Neuronal stem cell (in vitro differentiated cells): ENCODE measurements around the gene ACO2.
"Not testable (repeated sequence)": the region's sequence is repeated elsewhere in the genome, so short reads cannot be mapped to it uniquely, and the experiment has no call there.

Experiments used
- DNase-seq: peaks from one replicate; pipeline ENCODE4 v3.0.0-alpha.2; 2013; ENCODE audit warnings: low spot score
- H2AFZ ChIP-seq: one replicate; pipeline ENCODE4 v1.6.1; 2013; ENCODE audit warnings: mild to moderate bottlenecking, low read length, inconsistent platforms
- H2AK5ac ChIP-seq: 2 replicates; pipeline ENCODE4 v1.6.1; 2013; ENCODE audit warnings: low read depth, mild to moderate bottlenecking, inconsistent platforms, low read length, moderate library complexity, mixed read lengths
- H2BK120ac ChIP-seq: 2 replicates; pipeline ENCODE4 v1.6.1; 2013; ENCODE audit warnings: low read depth, mild to moderate bottlenecking, inconsistent platforms, low read length, moderate library complexity, mixed read lengths
- H2BK12ac ChIP-seq: one replicate; pipeline ENCODE4 v1.6.1; 2013; ENCODE audit warnings: low read length, inconsistent platforms
- H2BK15ac ChIP-seq: 2 replicates; pipeline ENCODE4 v1.6.1; 2013; ENCODE audit warnings: mild to moderate bottlenecking, low read length, inconsistent platforms, mixed read lengths
- H2BK5ac ChIP-seq: one replicate; pipeline ENCODE4 v1.6.1; 2013; ENCODE audit warnings: inconsistent platforms, mild to moderate bottlenecking, low read length, moderate library complexity
- H3K14ac ChIP-seq: one replicate; pipeline ENCODE4 v1.6.1; 2013; ENCODE audit warnings: low read length, inconsistent platforms
- H3K18ac ChIP-seq: 2 replicates; pipeline ENCODE4 v1.6.1; 2013; ENCODE audit warnings: low read length, inconsistent platforms
- H3K23ac ChIP-seq: 2 replicates; pipeline ENCODE4 v1.6.1; 2013; ENCODE audit warnings: low read depth, mild to moderate bottlenecking, mixed read lengths, low read length, inconsistent platforms; ENCODE audit not compliant: poor library complexity
- H3K27ac ChIP-seq: replicated peaks from 3 replicates; pipeline ENCODE4 v1.5.1; 2013; ENCODE audit warnings: low read length, inconsistent platforms
- H3K27me3 ChIP-seq, 3 experiments: 2 replicates each; pipeline ENCODE4 v1.6.1; 2013; ENCODE audit warnings: low read length in 3 of 3, mild to moderate bottlenecking in 2 of 3, inconsistent platforms in 1 of 3, low read depth in 1 of 3, mixed read lengths in 1 of 3, moderate library complexity in 1 of 3; ENCODE audit not compliant: control insufficient read depth in 3 of 3, insufficient read depth in 3 of 3
- H3K36me3 ChIP-seq, 2 donors: replicated peaks in 1 of 2; 2 replicates each; pipeline ENCODE4 v1.6.1; 2013; ENCODE audit warnings: low read length in 2 of 2; ENCODE audit not compliant: control insufficient read depth in 2 of 2, insufficient read depth in 2 of 2
- H3K4ac ChIP-seq: 2 replicates; pipeline ENCODE4 v1.6.1; 2013; ENCODE audit warnings: inconsistent platforms, mild to moderate bottlenecking, low read length, moderate library complexity
- H3K4me1 ChIP-seq, 2 donors: 1 replicate in 1 of 2; 2 replicates in 1 of 2; pipeline ENCODE4 v1.6.1; 2013; ENCODE audit warnings: low read length in 2 of 2, low read depth in 1 of 2; ENCODE audit not compliant: control insufficient read depth in 2 of 2, insufficient read depth in 1 of 2
- H3K4me2 ChIP-seq: one replicate; pipeline ENCODE4 v1.6.1; 2013; ENCODE audit warnings: mild to moderate bottlenecking, low read length, inconsistent platforms; ENCODE audit not compliant: insufficient read depth, poor library complexity, severe bottlenecking
- H3K4me3 ChIP-seq, 2 donors: 2 replicates each; pipeline ENCODE4 v1.5.1; 2013; ENCODE audit warnings: low read length in 2 of 2, mild to moderate bottlenecking in 2 of 2, inconsistent platforms in 1 of 2, moderate library complexity in 1 of 2
- H3K79me1 ChIP-seq: one replicate; pipeline ENCODE4 v1.6.1; 2013; ENCODE audit warnings: low read depth, mild to moderate bottlenecking, inconsistent platforms, low read length, moderate library complexity
- H3K9ac ChIP-seq: one replicate; pipeline ENCODE4 v1.6.1; 2013; ENCODE audit warnings: mild to moderate bottlenecking, low read depth, low read length, inconsistent platforms; ENCODE audit not compliant: poor library complexity
- H3K9me3 ChIP-seq, 2 donors: replicated peaks in 1 of 2; 2 replicates each; pipeline versions ENCODE3 to v1.6.1; 2013; ENCODE audit warnings: low read length in 2 of 2, mild to moderate bottlenecking in 2 of 2, inconsistent platforms in 1 of 2, low read depth in 1 of 2, mixed read lengths in 1 of 2, moderate library complexity in 1 of 2; ENCODE audit not compliant: control insufficient read depth in 2 of 2, insufficient read depth in 1 of 2
- H4K8ac ChIP-seq: one replicate; pipeline ENCODE4 v1.6.1; 2013; ENCODE audit warnings: low read depth, mild to moderate bottlenecking, inconsistent platforms, low read length, moderate library complexity
- H4K91ac ChIP-seq: one replicate; pipeline ENCODE4 v1.6.1; 2013; ENCODE audit warnings: low read length, low read depth, mild to moderate bottlenecking, inconsistent platforms; ENCODE audit not compliant: poor library complexity
- WGBS, 2 donors: extraction: QIAGEN DNeasy Blood & Tissue Kit; methylation state at CpG; one replicate each; pipeline ENCODE4 v1.1.7; 2013; ENCODE audit warnings: missing lambda C conversion rate in 2 of 2, mixed read lengths in 1 of 2; ENCODE audit not compliant: insufficient read length in 2 of 2, insufficient replicate concordance in 1 of 2; ENCODE audit errors: extremely low coverage in 2 of 2; 5-methylcytosine and 5-hydroxymethylcytosine counted together

The ACO2 gene

GRCh38 chr22:41435560-41435959 is 33.4 kb upstream of the ACO2 start:
- Histone ChIP-seq H4K91ac (no peak overlapping the region), H2BK12ac (no peak overlapping the region), H2BK120ac (no peak overlapping the region), H2AFZ (no peak overlapping the region), H3K27ac (no peak overlapping the region), H3K14ac (no peak overlapping the region), H3K79me1 (peaks cover 23% of the 10 kb centered on the region), H3K23ac (no peak overlapping the region), H3K4ac (no peak overlapping the region), H3K4me3 (no peak overlapping the region), H4K8ac (no peak overlapping the region), H3K9ac (no peak overlapping the region), H3K4me2 (no peak overlapping the region), H3K4me1 (no peaks in the 10 kb centered on the region), H3K36me3 (peaks cover 37 to 92% of the 10 kb centered on the region in 2 donors), H2BK15ac (no peak overlapping the region), H3K27me3 (no peaks in the 10 kb centered on the region), H3K9me3 (peaks cover 0 to 2% of the 10 kb centered on the region in 2 donors), H2AK5ac (no peak overlapping the region), H2BK5ac (no peak overlapping the region), H3K18ac (no peak overlapping the region)
- WGBS, 2 donors = no CpG with 5 or more reads among the region's 4 CpGs
- DNase-seq = no peak

GRCh38 chr22:41436322-41437113 is 32.4 kb upstream of the ACO2 start:
- Histone ChIP-seq H3K4me3 (no peak overlapping the region), H3K23ac (peak overlapping the region; percentile 43), H3K27ac (no peak overlapping the region), H3K9ac (no peak overlapping the region), H3K4me2 (peak overlapping the region; percentile 11), H3K36me3 (peaks cover 37 to 94% of the 10 kb centered on the region in 2 donors), H3K18ac (peak overlapping the region; percentile 11), H2AFZ (no peak overlapping the region), H2AK5ac (no peak overlapping the region), H3K4me1 (no peaks in the 10 kb centered on the region), H3K4ac (no peak overlapping the region), H4K91ac (no peak overlapping the region), H2BK15ac (no peak overlapping the region), H3K27me3 (no peaks in the 10 kb centered on the region), H3K9me3 (peaks cover 0 to 2% of the 10 kb centered on the region in 2 donors), H3K79me1 (peaks cover 22% of the 10 kb centered on the region), H2BK12ac (no peak overlapping the region), H2BK5ac (no peak overlapping the region), H2BK120ac (no peak overlapping the region), H4K8ac (peak overlapping the region; percentile 86), H3K14ac (no peak overlapping the region)
- DNase-seq = no peak
- no CpG with 5 or more reads among the region's 23 CpGs for WGBS, 2 donors

- Histone ChIP-seq H2AFZ (no peak overlapping the region), H3K79me1 (peaks cover 20% of the 10 kb centered on the region), H3K14ac (no peak overlapping the region), H2BK120ac (no peak overlapping the region), H2AK5ac (no peak overlapping the region), H3K9me3 (peaks cover 0 to 2% of the 10 kb centered on the region in 2 donors), H3K36me3 (peaks cover 35 to 93% of the 10 kb centered on the region in 2 donors), H3K4me1 (no peaks in the 10 kb centered on the region), H2BK15ac (no peak overlapping the region), H3K9ac (no peak overlapping the region), H3K18ac (no peak overlapping the region), H2BK12ac (no peak overlapping the region), H2BK5ac (no peak overlapping the region), H3K4me3 (no peak overlapping the region), H4K91ac (no peak overlapping the region), H3K4me2 (no peak overlapping the region), H3K4ac (no peak overlapping the region), H3K27me3 (no peaks in the 10 kb centered on the region), H3K23ac (no peak overlapping the region), H3K27ac (no peak overlapping the region), H4K8ac (no peak overlapping the region)
- no CpG with 5 or more reads among the region's 7 CpGs for WGBS, 2 donors
- DNase-seq = no peak
Measured at GRCh38 chr22:41437198-41437597, 31.7 kb upstream of the ACO2 start.

- H3K4me2 ChIP-seq, H2AFZ ChIP-seq, H3K23ac ChIP-seq, H3K14ac ChIP-seq, H2BK120ac ChIP-seq, H3K4me3 ChIP-seq, DNase-seq, H3K9me3 ChIP-seq, H3K4me1 ChIP-seq, H3K27ac ChIP-seq, H3K27me3 ChIP-seq, H2AK5ac ChIP-seq, H3K9ac ChIP-seq, H2BK12ac ChIP-seq, H4K8ac ChIP-seq, H2BK5ac ChIP-seq, H3K4ac ChIP-seq, H4K91ac ChIP-seq, H3K18ac ChIP-seq, H2BK15ac ChIP-seq: not testable (repeated sequence)
- Histone ChIP-seq H3K36me3 (peaks cover 28 to 78% of the 10 kb centered on the region in 2 donors), H3K79me1 (peaks cover 15% of the 10 kb centered on the region)
- 100% methylated on average over 1 of the region's 5 CpGs; no CpG with 5 or more reads in 1 of the 2 donors for WGBS, 2 donors
Measured at GRCh38 chr22:41440511-41440910, 28.4 kb upstream of the ACO2 start.
